GM12878 (cell line): ENCODE data around the gene CCDC197. TPM values are rescaled to one million over a fixed set of nuclear protein-coding genes. Genes with fewer than 3 reads are reported as not detected.

Experiments used
- CBX3 ChIP-seq: fragments of 200-600 bp; sonication (generic); IDR thresholded peaks from 2 replicates; pipeline ENCODE4 v1.6.1; 2016; ENCODE audit warnings: low read depth, borderline replicate concordance
- CHD4 ChIP-seq: fragments of 200-600 bp; sonication (generic); IDR thresholded peaks from 2 replicates; pipeline ENCODE4 v1.6.1; 2016; ENCODE audit warnings: mild to moderate bottlenecking
- CREM ChIP-seq: IDR thresholded peaks from 2 replicates; pipeline ENCODE4 v1.6.1; 2014; ENCODE audit warnings: antibody characterized with exemption, low read depth
- ETV6 ChIP-seq, 2 experiments: fragments of 450-650 bp in 1 of 2; IDR thresholded peaks in 1 of 2; conservative IDR thresholded peaks in 1 of 2; 2 replicates each; pipeline ENCODE4 v1.6.1; 2014; ENCODE audit warnings: antibody characterized with exemption in 1 of 2, borderline replicate concordance in 1 of 2, low read depth in 1 of 2, mild to moderate bottlenecking in 1 of 2, moderate library complexity in 1 of 2
- EZH2 ChIP-seq: IDR thresholded peaks from 2 replicates; pipeline ENCODE4 v1.6.1; 2012; ENCODE audit warnings: low read depth, mild to moderate bottlenecking, control low read depth, inconsistent platforms, low read length, borderline replicate concordance; ENCODE audit not compliant: control insufficient read depth
- IRF5 ChIP-seq: fragments of 450-650 bp; IDR thresholded peaks from 2 replicates; pipeline ENCODE4 v1.6.1; 2017; ENCODE audit warnings: borderline replicate concordance
- MAX ChIP-seq: IDR thresholded peaks from 2 replicates; pipeline ENCODE4 v1.6.1; 2012; ENCODE audit warnings: low read depth, low read length, improper control_type of control experiment
- NBN ChIP-seq: fragments of 450-650 bp; IDR thresholded peaks from 2 replicates; pipeline ENCODE4 v1.6.1; 2016
- NR2C2 ChIP-seq: IDR thresholded peaks from 2 replicates; pipeline ENCODE4 v1.6.1; 2011; ENCODE audit warnings: borderline replicate concordance, low read depth; ENCODE audit not compliant: control insufficient read depth, insufficient read length
- PAX5 ChIP-seq: IDR thresholded peaks from 2 replicates; pipeline ENCODE4 v1.6.1; 2011; ENCODE audit warnings: low read depth, low read length, borderline replicate concordance
- POLR2A ChIP-seq: IDR thresholded peaks from 2 replicates; pipeline ENCODE4 v1.6.1; 2011; ENCODE audit warnings: low read depth, mild to moderate bottlenecking, low read length
- POU2F2 ChIP-seq: IDR thresholded peaks from 3 replicates; pipeline ENCODE4 v1.6.1; 2011; ENCODE audit warnings: low read depth, mild to moderate bottlenecking, low read length, borderline replicate concordance
- RELB ChIP-seq: fragments of 450-650 bp; IDR thresholded peaks from 2 replicates; pipeline ENCODE4 v1.6.1; 2017; ENCODE audit warnings: low read depth, mild to moderate bottlenecking, moderate library complexity
- SKIL ChIP-seq: fragments of 450-650 bp; IDR thresholded peaks from 2 replicates; pipeline ENCODE4 v1.6.1; 2017; ENCODE audit warnings: mild to moderate bottlenecking, low read depth, inconsistent platforms; ENCODE audit not compliant: poor library complexity, severe bottlenecking
- SP1 ChIP-seq: IDR thresholded peaks from one replicate; pipeline ENCODE4 v1.6.1; 2011; ENCODE audit warnings: low read depth, low read length
- TARDBP ChIP-seq: IDR thresholded peaks from 2 replicates; pipeline ENCODE4 v1.6.1; 2016; ENCODE audit warnings: borderline replicate concordance
- TCF7 ChIP-seq: IDR thresholded peaks from 2 replicates; pipeline ENCODE4 v1.6.1; 2014; ENCODE audit warnings: antibody characterized with exemption, borderline replicate concordance
- ZBTB11 ChIP-seq: fragments of 450-650 bp; formaldehyde crosslinking; IDR thresholded peaks from 2 replicates; pipeline ENCODE4 v1.5.0; 2022; ENCODE audit warnings: mild to moderate bottlenecking, missing genetic modification characterization
- ZNF622 ChIP-seq: fragments of 450-650 bp; IDR thresholded peaks from 2 replicates; pipeline ENCODE4 v1.6.1; 2017; ENCODE audit warnings: mild to moderate bottlenecking, inconsistent platforms
- ZZZ3 ChIP-seq: IDR thresholded peaks from 2 replicates; pipeline ENCODE4 v1.6.1; 2011; ENCODE audit warnings: low read depth; ENCODE audit not compliant: control insufficient read depth, insufficient read length
- polyA plus RNA-seq, 11 experiments: library from polyadenylated mRNA; depleted of rRNA in 4 of 11; unstranded in 6 of 11; stranded (reverse) in 5 of 11; fragments of >200 nt; fragmentation: Nextera tagmentation in 4 of 11; fragmentation: Illumina TruSeq in 1 of 11; extraction: Ambion mirVana in 4 of 11; extraction: Trizol in 1 of 11; gene quantifications; 1 replicate in 1 of 11; 2 replicates in 10 of 11; pipeline versions ENCODE4 v1.2.1 to v1.2.3, GENCODE V29; 2011 to 2016; ENCODE audit warnings: inconsistent platforms in 2 of 11, missing spikeins in 2 of 11, low read depth in 1 of 11
- total RNA-seq, 4 experiments: library from RNA; depleted of rRNA in 3 of 4; stranded (reverse); fragments of >200 nt in 3 of 4; fragmentation: Illumina TruSeq in 1 of 4; extraction: Trizol in 1 of 4; gene quantifications; 2 replicates each; pipeline versions ENCODE4 v1.2.1 to v1.2.3, GENCODE V29; 2013 to 2021

Gene CCDC197
- total and polyA plus RNA-seq, 10 of the 15 experiments (the other 5 are each of a cell fraction or from before 2014, with no cell fraction given) = 0.12 TPM; not detected in 9

GRCh38 chr14:93967637-93968250 lies 29.4 kb upstream of the CCDC197 start (continued):
- TF ChIP-seq TCF7 = no peak
- TF ChIP-seq RELB = peak; percentile 97
- TF ChIP-seq NBN = 0 out of 2 replicates have a peak, but pooled peaks have one; percentile 76
- TF ChIP-seq NR2C2 = no peak
- TF ChIP-seq TARDBP = 0 out of 2 replicates have a peak, but pooled peaks have one; percentile 15
- peak; percentile 95 for TF ChIP-seq PAX5
- no peak for TF ChIP-seq ZNF622
- TF ChIP-seq SKIL = peak; percentile 100
- no peak for TF ChIP-seq EZH2
- no peak for TF ChIP-seq CBX3
- TF ChIP-seq ZZZ3 = no peak
- TF ChIP-seq CREM = peak; percentile 90
- TF ChIP-seq IRF5 = no peak
- TF ChIP-seq ZBTB11 (CRISPR knock-in tag) = no peak
- no peak; the same call in 1 of the 2 replicates for TF ChIP-seq POLR2A
- no peak for TF ChIP-seq MAX
- TF ChIP-seq SP1 = peak; percentile 90
- TF ChIP-seq ETV6 (conservative IDR thresholded peaks at IDR 0.05 in 1 of 2, IDR thresholded peaks at IDR 0.05 in 1 of 2; ENCODE audit: borderline replicate concordance in 1 of 2, low read depth in 1 of 2) = peak in 1 of 2 experiments; percentile 92; a peak in 2 of 4 replicates
- TF ChIP-seq CHD4 = no peak
- peak; percentile 85; the same call in 2 of the 3 replicates for TF ChIP-seq POU2F2
